ENCODE measurements around the gene DNLZ. TPM values are rescaled to one million over a fixed set of nuclear protein-coding genes. Genes with fewer than 3 reads are reported as not detected.

Gene DNLZ
- total RNA-seq, 4 donors from 2014 or later = 6.8 to 29.4 (median 27.3) TPM

DNA sequence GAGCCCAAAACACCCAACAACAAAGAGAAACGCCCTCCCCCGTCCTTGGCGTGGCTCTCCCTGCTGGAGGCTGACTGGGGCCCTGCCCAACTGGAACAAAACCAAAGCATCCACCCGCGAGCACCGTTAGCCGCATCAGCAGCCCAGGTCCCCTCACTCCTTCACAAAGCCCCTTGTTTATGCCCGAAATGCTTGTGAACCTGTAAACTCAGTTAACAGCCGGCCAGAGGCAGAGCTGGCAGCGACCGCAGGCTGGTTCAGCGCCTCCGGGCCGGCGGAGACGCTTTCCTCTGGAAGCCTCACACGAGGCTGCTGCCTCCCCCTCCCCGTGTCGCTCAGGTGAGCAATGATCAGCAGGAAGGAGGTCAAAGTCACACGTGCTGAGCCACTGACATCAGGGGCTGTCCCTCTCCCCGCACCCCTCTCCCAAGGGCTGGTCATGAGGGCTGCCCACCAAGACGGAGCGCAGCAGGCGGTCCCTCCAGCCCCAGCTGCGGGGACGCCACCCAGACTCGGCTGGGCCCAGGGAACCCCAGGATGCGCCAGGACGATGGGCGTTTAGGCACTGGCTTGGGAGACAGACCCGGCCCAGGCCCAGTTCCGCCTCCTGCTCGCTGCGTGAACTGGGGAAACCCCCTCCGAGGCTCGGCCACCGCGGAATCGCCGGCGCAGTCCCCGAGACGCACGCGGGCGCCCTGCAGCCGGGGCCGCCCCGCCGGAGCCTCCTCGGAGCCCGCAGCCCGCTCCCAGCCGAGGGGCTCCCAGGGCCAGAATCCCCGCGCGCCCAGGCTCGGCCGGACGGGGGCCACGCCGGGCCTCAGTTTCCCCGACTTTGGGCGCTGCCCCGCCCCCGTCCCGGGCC, 35.9 kb upstream of the DNLZ start:
- intact Hi-C loops (cut with DNase I; ENCODE audit: low total_unique reads) = no loop called here
- peak overlapping the region in 1 of 2 donors; percentile 16 for H3K27ac ChIP-seq
- H3K4me1 ChIP-seq = peaks cover 4 to 7% of the 10 kb centered on the region in 2 donors
- H3K4me3 ChIP-seq = peak overlapping the region; percentile 43 to 80
- H3K36me3 ChIP-seq = no peaks in the 10 kb centered on the region
- no peak for DNase-seq
- H3K9me3 ChIP-seq = no peaks in the 10 kb centered on the region
- no peaks in the 10 kb centered on the region for H3K27me3 ChIP-seq
- no peak for TF ChIP-seq POLR2A (IDR thresholded peaks at IDR 0.05)
- TF ChIP-seq, protein P1, sequence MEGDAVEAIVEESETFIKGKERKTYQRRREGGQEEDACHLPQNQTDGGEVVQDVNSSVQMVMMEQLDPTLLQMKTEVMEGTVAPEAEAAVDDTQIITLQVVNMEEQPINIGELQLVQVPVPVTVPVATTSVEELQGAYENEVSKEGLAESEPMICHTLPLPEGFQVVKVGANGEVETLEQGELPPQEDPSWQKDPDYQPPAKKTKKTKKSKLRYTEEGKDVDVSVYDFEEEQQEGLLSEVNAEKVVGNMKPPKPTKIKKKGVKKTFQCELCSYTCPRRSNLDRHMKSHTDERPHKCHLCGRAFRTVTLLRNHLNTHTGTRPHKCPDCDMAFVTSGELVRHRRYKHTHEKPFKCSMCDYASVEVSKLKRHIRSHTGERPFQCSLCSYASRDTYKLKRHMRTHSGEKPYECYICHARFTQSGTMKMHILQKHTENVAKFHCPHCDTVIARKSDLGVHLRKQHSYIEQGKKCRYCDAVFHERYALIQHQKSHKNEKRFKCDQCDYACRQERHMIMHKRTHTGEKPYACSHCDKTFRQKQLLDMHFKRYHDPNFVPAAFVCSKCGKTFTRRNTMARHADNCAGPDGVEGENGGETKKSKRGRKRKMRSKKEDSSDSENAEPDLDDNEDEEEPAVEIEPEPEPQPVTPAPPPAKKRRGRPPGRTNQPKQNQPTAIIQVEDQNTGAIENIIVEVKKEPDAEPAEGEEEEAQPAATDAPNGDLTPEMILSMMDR (IDR thresholded peaks at IDR 0.05) = no peak

DNA sequence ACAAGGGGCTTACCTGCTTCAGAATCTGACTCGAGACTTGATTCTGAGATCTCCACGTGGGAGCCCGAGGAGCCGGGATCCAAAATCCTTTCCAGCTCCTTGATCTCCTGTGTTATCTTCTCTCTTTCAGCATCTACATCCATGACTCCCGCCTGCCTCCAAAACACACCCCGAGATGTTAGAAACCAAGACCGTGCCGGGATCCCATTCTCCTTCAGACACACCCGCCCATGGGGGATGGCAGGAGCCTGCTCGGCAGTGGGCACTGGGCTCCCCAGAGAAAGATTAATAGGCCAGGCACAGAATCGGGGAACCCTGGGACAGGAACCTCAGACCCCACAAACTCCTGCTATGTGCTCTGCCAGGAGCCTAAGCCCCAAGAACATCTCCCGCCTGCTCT, 34.7 kb upstream of the DNLZ start:
- Histone ChIP-seq H3K27ac (no peak overlapping the region), H3K4me3 (no peak overlapping the region), H3K9me3 (no peaks in the 10 kb centered on the region), H3K27me3 (no peaks in the 10 kb centered on the region), H3K4me1 (peaks cover 4 to 7% of the 10 kb centered on the region in 2 donors), H3K36me3 (no peaks in the 10 kb centered on the region)
- intact Hi-C loops (cut with DNase I; ENCODE audit: low total_unique reads) = no loop called here
- TF ChIP-seq, protein P1 (IDR thresholded peaks at IDR 0.05) = no peak
- TF ChIP-seq POLR2A (IDR thresholded peaks at IDR 0.05) = no peak
- no peak for DNase-seq

DNA sequence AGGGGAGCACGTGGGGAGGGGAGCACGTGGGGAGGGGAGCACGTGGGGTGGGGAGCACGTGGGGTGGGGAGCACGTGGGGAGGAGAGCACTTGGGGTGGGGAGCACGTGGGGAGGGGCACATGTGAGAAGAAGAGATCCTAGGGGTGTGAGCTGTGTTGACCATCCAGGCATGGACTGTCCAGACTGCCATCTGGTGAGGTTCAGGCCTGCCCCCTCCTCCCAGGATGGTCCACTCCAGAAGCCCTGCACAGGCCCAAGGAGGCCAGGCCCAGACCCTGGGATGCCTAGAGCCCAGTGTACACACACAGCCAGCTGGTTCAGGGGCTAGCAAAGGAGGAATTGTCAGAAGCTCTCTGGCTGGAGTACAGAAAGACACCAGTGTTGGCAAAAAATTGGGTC, 34.1 kb upstream of the DNLZ start:
- H3K9me3 ChIP-seq = no peaks in the 10 kb centered on the region
- TF ChIP-seq, protein P1 (IDR thresholded peaks at IDR 0.05) = no peak
- no peak for TF ChIP-seq POLR2A (IDR thresholded peaks at IDR 0.05)
- DNase-seq = no peak
- H3K27ac ChIP-seq = no peak overlapping the region
- H3K36me3 ChIP-seq = no peaks in the 10 kb centered on the region
- peaks cover 4 to 7% of the 10 kb centered on the region in 2 donors for H3K4me1 ChIP-seq
- H3K27me3 ChIP-seq = no peaks in the 10 kb centered on the region
- H3K4me3 ChIP-seq = no peak overlapping the region
- intact Hi-C loops (cut with DNase I; ENCODE audit: low total_unique reads) = no loop called here

DNA sequence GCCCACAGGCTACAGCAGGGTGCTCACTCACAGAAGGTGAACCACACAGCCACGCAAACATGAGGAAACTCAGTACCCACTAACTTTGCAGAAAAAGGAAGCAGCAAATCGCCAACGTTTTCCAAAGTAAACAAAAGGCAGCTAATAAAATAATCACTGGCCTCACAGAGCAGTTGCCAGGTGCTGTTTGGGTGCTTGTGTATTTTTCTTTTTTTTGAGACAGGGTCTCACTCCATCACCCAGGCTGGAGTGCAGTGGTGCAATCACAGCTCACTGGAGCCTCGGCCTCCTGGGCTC, 32.6 kb upstream of the DNLZ start:
- H3K36me3 ChIP-seq = no peaks in the 10 kb centered on the region
- H3K27ac ChIP-seq = no peak overlapping the region
- H3K9me3 ChIP-seq = no peaks in the 10 kb centered on the region
- intact Hi-C loops (cut with DNase I; ENCODE audit: low total_unique reads) = no loop called here
- no peak for DNase-seq
- H3K4me3 ChIP-seq = no peak overlapping the region
- H3K27me3 ChIP-seq = no peaks in the 10 kb centered on the region
- TF ChIP-seq POLR2A (IDR thresholded peaks at IDR 0.05) = no peak
- TF ChIP-seq, protein P1 (IDR thresholded peaks at IDR 0.05) = no peak
- H3K4me1 ChIP-seq = peaks cover 4 to 7% of the 10 kb centered on the region in 2 donors

DNA sequence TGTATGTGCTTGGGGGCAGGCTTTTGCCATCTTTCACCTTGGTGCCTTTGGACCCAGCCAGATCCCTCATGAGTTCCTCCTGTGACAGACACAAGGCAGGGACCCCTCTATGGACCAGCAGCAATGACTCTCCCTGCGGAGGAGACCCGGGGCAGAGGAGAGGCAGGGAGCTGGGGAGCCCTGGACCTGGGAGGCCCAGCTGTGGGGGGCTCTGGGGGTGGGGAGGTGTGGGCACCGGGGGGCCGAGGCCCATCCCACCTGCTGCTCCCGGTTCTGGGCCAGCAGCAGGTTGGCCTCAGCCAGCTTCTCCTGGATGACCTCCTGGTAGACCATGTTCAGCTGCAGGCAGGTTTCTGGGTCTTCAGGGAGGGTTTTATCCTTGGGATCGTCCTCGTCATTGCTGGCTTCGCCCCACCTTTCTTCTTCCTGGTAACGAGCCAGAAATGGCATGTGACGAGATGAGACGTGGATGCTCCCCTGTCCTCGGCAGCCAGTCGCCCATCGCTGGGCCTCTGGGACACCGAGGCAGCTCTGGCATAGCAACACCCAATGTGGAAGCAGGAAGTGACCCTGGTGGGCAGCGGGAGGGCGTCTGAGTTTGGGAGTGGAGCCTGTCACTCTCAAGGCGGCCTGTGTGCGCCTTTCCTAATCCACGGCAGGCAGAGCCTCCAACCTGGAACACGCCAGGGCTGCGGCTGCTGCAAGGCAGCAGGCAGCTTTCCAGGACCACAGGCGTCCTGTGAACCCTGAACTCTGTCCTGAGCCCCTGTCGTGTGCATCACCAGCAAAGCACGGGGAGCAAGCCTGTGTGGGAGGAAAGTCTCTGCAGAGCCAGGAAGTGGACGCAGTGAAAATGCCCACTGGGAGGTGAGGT, 32.0 kb upstream of the DNLZ start:
- no peaks in the 10 kb centered on the region for H3K9me3 ChIP-seq
- no peak overlapping the region for H3K27ac ChIP-seq
- intact Hi-C loops (cut with DNase I; ENCODE audit: low total_unique reads) = no loop called here
- no peaks in the 10 kb centered on the region for H3K36me3 ChIP-seq
- H3K27me3 ChIP-seq = no peaks in the 10 kb centered on the region
- no peak overlapping the region for H3K4me3 ChIP-seq
- TF ChIP-seq, protein P1 (IDR thresholded peaks at IDR 0.05) = no peak
- TF ChIP-seq POLR2A (IDR thresholded peaks at IDR 0.05) = no peak
- H3K4me1 ChIP-seq = peaks cover 4 to 7% of the 10 kb centered on the region in 2 donors
- DNase-seq = no peak
